NB4 (cell line): Measurements from ENCODE around the gene SSPN.

Source experiments
- CTCF ChIP-seq: IDR thresholded peaks from one replicate; pipeline ENCODE4 v1.5.1; 2012; ENCODE audit warnings: low read depth, low read length
- MAX ChIP-seq: IDR thresholded peaks from 2 replicates; pipeline ENCODE4 v1.6.1; 2011; ENCODE audit warnings: low read depth, low read length

DNA sequence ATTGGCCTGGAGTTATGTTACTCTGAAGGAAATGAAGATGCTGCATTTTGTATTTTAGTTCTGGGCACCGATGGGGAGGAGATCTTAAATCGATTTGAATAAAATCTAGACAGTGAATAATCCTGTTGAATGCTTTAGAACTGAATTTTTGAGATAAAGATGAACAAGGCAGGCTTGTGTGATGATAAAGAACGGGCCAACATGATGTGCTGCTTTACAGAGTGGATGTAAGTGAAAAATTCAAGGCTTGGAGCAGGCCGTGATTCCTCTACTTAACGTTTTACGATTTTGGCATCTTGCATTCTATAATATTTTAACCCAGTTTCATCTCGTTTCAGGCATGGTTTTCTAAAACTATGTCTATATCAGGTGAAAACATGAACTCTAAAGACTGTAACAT is 47.1 kb upstream of the SSPN start:
- TF ChIP-seq CTCF (no peak), MAX (no peak)
